Fibroblast of villous mesenchyme (primary cell): ENCODE results near the gene SPTBN4. TPM values are rescaled to one million over a fixed set of nuclear protein-coding genes. Genes with fewer than 3 reads are reported as not detected.
"Not testable (repeated sequence)": the region's sequence is repeated elsewhere in the genome, so short reads cannot be mapped to it uniquely, and the experiment has no call there.

Source experiments
- DNase-seq: peaks from one replicate; pipeline ENCODE4 v3.0.0-alpha.2; 2010; ENCODE audit warnings: low read depth
- H3K4me3 ChIP-seq: 2 replicates; pipeline ENCODE4 v1.5.1; 2011; ENCODE audit warnings: low read depth, mild to moderate bottlenecking, low read length
- CTCF ChIP-seq: IDR thresholded peaks from 2 replicates; pipeline ENCODE4 v1.5.1; 2012; ENCODE audit warnings: low read depth, mild to moderate bottlenecking, low read length; ENCODE audit not compliant: insufficient read depth
- total RNA-seq: library from RNA; depleted of rRNA; stranded (reverse); fragments of >200 nt; gene quantifications from 2 replicates; pipeline ENCODE4 v1.2.3, GENCODE V29; 2012

Gene SPTBN4
- total RNA-seq, 1 donor: 1.3 TPM

DNA sequence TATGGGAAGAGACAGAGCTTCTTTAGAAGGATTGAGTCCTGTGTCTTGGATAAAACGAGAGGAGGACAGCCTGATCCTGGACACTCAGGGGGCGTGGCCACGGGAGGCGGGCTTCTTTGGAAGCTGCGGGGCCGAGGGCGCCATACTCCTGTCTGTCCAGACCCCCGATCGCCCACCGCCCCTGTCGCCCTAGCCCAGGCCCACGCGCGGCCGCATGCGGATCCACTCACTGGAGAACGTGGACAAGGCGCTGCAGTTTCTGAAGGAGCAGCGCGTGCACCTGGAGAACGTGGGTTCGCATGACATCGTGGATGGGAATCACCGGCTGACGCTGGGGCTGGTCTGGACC is 23.1 kb downstream of the SPTBN4 start:
- H3K4me3 ChIP-seq: no peak overlapping the region
- TF ChIP-seq CTCF: no peak
- DNase-seq: no peak

GRCh38 chr19:40492274-40492673 is 25.5 kb downstream of the SPTBN4 start:
- no peak for DNase-seq
- no peak overlapping the region for H3K4me3 ChIP-seq
- no peak for TF ChIP-seq CTCF

GRCh38 chr19:40493778-40494177 is 27.0 kb downstream of the SPTBN4 start:
- TF ChIP-seq CTCF: no peak
- no peak overlapping the region for H3K4me3 ChIP-seq
- DNase-seq: no peak

DNA sequence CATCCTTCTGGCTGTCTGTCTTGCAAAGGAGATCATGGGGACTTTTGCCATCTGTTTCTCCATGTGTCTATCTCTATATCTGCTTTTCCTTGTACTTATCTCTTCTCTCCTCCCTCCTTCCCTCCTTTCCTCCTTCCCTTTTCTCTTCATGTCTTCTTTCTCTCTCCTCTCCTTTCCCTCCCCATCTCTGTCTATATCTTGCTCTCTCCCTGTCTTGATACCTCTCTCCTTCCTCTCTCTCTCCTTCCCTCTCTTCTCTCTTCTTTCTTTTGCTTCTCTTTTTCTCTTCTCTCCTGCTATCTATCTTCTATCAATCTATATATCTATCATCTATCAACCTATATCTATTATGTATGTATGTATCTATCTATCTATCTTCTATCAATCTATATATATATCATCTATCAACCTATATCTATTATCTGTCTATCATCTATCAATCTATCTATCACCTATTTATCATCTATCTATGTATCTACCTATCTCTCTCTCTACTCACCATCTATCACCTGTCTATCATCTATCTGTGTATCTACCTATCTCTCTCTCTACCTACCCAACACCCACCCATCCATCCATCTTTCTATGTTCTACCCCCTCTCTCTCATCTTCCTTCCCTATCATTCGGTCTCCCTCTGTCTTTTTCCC is 27.5 kb downstream of the SPTBN4 start:
- DNase-seq: no peak
- H3K4me3 ChIP-seq: no peak overlapping the region
- no peak for TF ChIP-seq CTCF

- no peak overlapping the region for H3K4me3 ChIP-seq
- TF ChIP-seq CTCF: no peak
- DNase-seq: no peak
Measured at GRCh38 chr19:40497214-40497613, 30.4 kb downstream of the SPTBN4 start.

DNA sequence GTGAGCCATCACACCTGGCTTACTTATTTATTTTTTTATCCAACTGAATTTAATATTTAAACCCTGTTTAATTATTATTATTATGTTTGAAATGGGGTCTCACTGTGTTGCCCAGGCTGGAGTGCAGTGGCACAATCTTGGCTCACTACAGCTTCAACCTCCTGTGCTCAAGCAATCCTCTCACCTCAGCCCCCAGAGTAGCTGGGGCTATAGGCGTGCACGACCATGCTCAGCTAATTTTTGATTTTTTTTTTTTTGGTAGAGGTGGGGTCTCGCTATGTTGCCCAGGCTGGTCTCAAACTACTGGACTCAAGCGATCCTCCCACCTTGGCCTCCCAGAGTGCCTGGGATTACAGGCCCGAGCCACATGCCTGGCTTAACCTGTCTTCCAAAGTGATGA is 32.5 kb downstream of the SPTBN4 start:
- no peak for TF ChIP-seq CTCF
- no peak for DNase-seq
- no peak overlapping the region for H3K4me3 ChIP-seq

- not testable (repeated sequence) for H3K4me3 ChIP-seq, DNase-seq
Measured at GRCh38 chr19:40500678-40501530, 34.1 kb downstream of the SPTBN4 start.
